IMR-90 (cell line): ENCODE data around the gene CDK11B. TPM values are rescaled to one million over a fixed set of nuclear protein-coding genes. Genes with fewer than 3 reads are reported as not detected.
"Not testable (repeated sequence)": the region's sequence is repeated elsewhere in the genome, so short reads cannot be mapped to it uniquely, and the experiment has no call there.

ENCODE experiments used
- ATAC-seq: fragments of 200-7000 bp; cut with Tn5 transposase; 2 replicates; pipeline ENCODE4 v1.9.1; 2020; ENCODE audit warnings: low read depth, mild to moderate bottlenecking, moderate library complexity
- BruUV-seq: library from RNA; stranded (reverse); fragments of 400-500 nt; replicated peaks from 2 replicates; lab custom pipeline; 2021; lab: Mats Ljungman, UMichigan
- CTCF ChIA-PET: fragments of 300-600 bp; formaldehyde crosslinking; extraction: SDS; loops from one replicate; lab custom pipeline; 2021; ENCODE audit warnings: antibody characterized with exemption; lab: Yijun Ruan, JAX
- POLR2A ChIA-PET: fragments of 300-600 bp; sonication (Branson Sonifier 250); formaldehyde crosslinking; loops from one replicate; lab custom pipeline; 2022; ENCODE audit warnings: antibody characterized with exemption; ENCODE audit not compliant: unreplicated experiment; lab: Charles Lee
- DNase-seq: peaks from one replicate; pipeline ENCODE4 v3.0.0; 2013
- H2AFZ ChIP-seq: replicated peaks from 2 replicates; pipeline ENCODE3; 2013; ENCODE audit warnings: low read length, mild to moderate bottlenecking; ENCODE audit not compliant: poor library complexity
- H2AK5ac ChIP-seq: 2 replicates; pipeline ENCODE4 v1.6.1; 2013; ENCODE audit warnings: low read depth, low read length, inconsistent platforms
- H2AK9ac ChIP-seq: replicated peaks from 2 replicates; pipeline ENCODE3; 2013; ENCODE audit warnings: mild to moderate bottlenecking, low read depth, low read length, moderate library complexity; ENCODE audit not compliant: poor library complexity
- H2BK120ac ChIP-seq: 2 replicates; pipeline ENCODE4 v1.6.1; 2013; ENCODE audit warnings: low read depth, low read length, inconsistent platforms
- H2BK15ac ChIP-seq: 3 replicates; pipeline ENCODE4 v1.6.1; 2013; ENCODE audit warnings: low read depth, low read length, inconsistent platforms
- H2BK20ac ChIP-seq: 2 replicates; pipeline ENCODE4 v1.6.1; 2013; ENCODE audit warnings: low read depth, mild to moderate bottlenecking, inconsistent platforms, low read length, moderate library complexity
- H2BK5ac ChIP-seq: 2 replicates; pipeline ENCODE4 v1.6.1; 2013; ENCODE audit warnings: mild to moderate bottlenecking, low read depth, low read length, inconsistent platforms; ENCODE audit not compliant: poor library complexity, severe bottlenecking
- H3K14ac ChIP-seq: replicated peaks from 2 replicates; pipeline ENCODE4 v1.6.1; 2013; ENCODE audit warnings: low read depth, low read length, inconsistent platforms
- H3K18ac ChIP-seq: 2 replicates; pipeline ENCODE4 v1.6.1; 2013; ENCODE audit warnings: low read depth, low read length, control low read depth
- H3K23ac ChIP-seq: 2 replicates; pipeline ENCODE4 v1.6.1; 2013; ENCODE audit warnings: low read depth, low read length, inconsistent platforms
- H3K27ac ChIP-seq: 2 replicates; pipeline ENCODE4 v1.5.1; 2013; ENCODE audit warnings: mild to moderate bottlenecking, control low read depth, low read length; ENCODE audit not compliant: insufficient read depth
- H3K27me3 ChIP-seq: 2 replicates; pipeline ENCODE4 v1.6.1; 2013; ENCODE audit warnings: low read length; ENCODE audit not compliant: control insufficient read depth, insufficient read depth
- H3K36me3 ChIP-seq: 2 replicates; pipeline ENCODE4 v1.6.1; 2013; ENCODE audit warnings: low read length, mixed read lengths; ENCODE audit not compliant: control insufficient read depth, insufficient read depth
- H3K4ac ChIP-seq: 2 replicates; pipeline ENCODE4 v1.6.1; 2013; ENCODE audit warnings: low read depth, low read length, inconsistent platforms
- H3K4me1 ChIP-seq: 2 replicates; pipeline ENCODE4 v1.6.1; 2013; ENCODE audit warnings: low read length, mixed read lengths; ENCODE audit not compliant: control insufficient read depth, insufficient read depth
- H3K4me2 ChIP-seq: 2 replicates; pipeline ENCODE4 v1.6.1; 2013; ENCODE audit warnings: low read depth, mild to moderate bottlenecking, control low read depth, low read length, moderate library complexity
- H3K4me3 ChIP-seq: 2 replicates; pipeline ENCODE4 v1.5.1; 2013; ENCODE audit warnings: low read depth, mild to moderate bottlenecking, control low read depth, low read length, moderate library complexity; ENCODE audit not compliant: insufficient read depth
- H3K56ac ChIP-seq: 2 replicates; pipeline ENCODE4 v1.6.1; 2013; ENCODE audit warnings: low read length, inconsistent platforms; ENCODE audit not compliant: insufficient read depth; ENCODE audit errors: extremely low read depth
- H3K79me1 ChIP-seq, 2 experiments: 2 replicates each; pipeline ENCODE4 v1.6.1; 2013; ENCODE audit warnings: low read length in 2 of 2, inconsistent platforms in 1 of 2, low read depth in 1 of 2
- H3K9ac ChIP-seq: 2 replicates; pipeline ENCODE4 v1.6.1; 2013; ENCODE audit warnings: low read depth, low read length, control low read depth
- H3K9me1 ChIP-seq: 2 replicates; pipeline ENCODE4 v1.6.1; 2013; ENCODE audit warnings: low read length, inconsistent platforms; ENCODE audit not compliant: insufficient read depth
- H3K9me3 ChIP-seq: 2 replicates; pipeline ENCODE4 v1.6.1; 2013; ENCODE audit warnings: low read length; ENCODE audit not compliant: control insufficient read depth, insufficient read depth
- H4K20me1 ChIP-seq: 2 replicates; pipeline ENCODE4 v1.6.1; 2013; ENCODE audit warnings: low read length, inconsistent platforms; ENCODE audit not compliant: insufficient read depth
- H4K5ac ChIP-seq: 2 replicates; pipeline ENCODE4 v1.6.1; 2013; ENCODE audit warnings: mild to moderate bottlenecking, low read depth, low read length, control low read depth
- H4K8ac ChIP-seq, 2 experiments: 2 replicates each; pipeline ENCODE4 v1.6.1; 2013; ENCODE audit warnings: low read depth in 2 of 2, low read length in 2 of 2, control low read depth in 1 of 2, inconsistent platforms in 1 of 2
- H4K91ac ChIP-seq: 2 replicates; pipeline ENCODE4 v1.6.1; 2013; ENCODE audit warnings: low read depth, low read length, inconsistent platforms; ENCODE audit not compliant: insufficient read depth
- WGBS, 2 experiments: methylation state at CpG; one replicate each; pipeline versions ENCODE4 v1.1.5 to v1.1.7; 2013; ENCODE audit warnings: missing lambda C conversion rate in 2 of 2; ENCODE audit not compliant: insufficient read length in 1 of 2; ENCODE audit errors: extremely low coverage in 2 of 2; 5-methylcytosine and 5-hydroxymethylcytosine counted together
- dilution Hi-C: fragments of 300-500 bp; cut with HindIII; formaldehyde crosslinking; loops from one replicate; pipeline ENCODE4 v1.14.3; 2018; ENCODE audit warnings: low sequenced_read_pairs; ENCODE audit not compliant: unreplicated experiment
- in situ Hi-C: fragments of 300-500 bp; cut with MboI; formaldehyde crosslinking; loops from 3 replicates; pipeline ENCODE4 v1.14.3; 2019; ENCODE audit warnings: low sequenced_read_pairs, inconsistent platforms, mixed read lengths
- intact Hi-C: fragments of 100-400 bp; cut with micrococcal nuclease; formaldehyde crosslinking; loops from 2 replicates; pipeline ENCODE4 v1.10.0; 2022
- polyA plus RNA-seq, 3 experiments: library from polyadenylated mRNA; depleted of rRNA; stranded (reverse); fragments of >200 nt; gene quantifications; 2 replicates each; pipeline ENCODE4 v1.2.3, GENCODE V29; 2012; ENCODE audit warnings: low replicate concordance in 1 of 3
- total RNA-seq: library from RNA; depleted of rRNA; stranded (reverse); fragments of >200 nt; gene quantifications from 2 replicates; pipeline ENCODE4 v1.2.3, GENCODE V29; 2012

CDK11B gene
- total and polyA plus RNA-seq, 2 of the 4 experiments (the other 2 are of a cell fraction) = 8.2 to 19.1 TPM

- H3K56ac ChIP-seq, H2BK5ac ChIP-seq, CTCF ChIA-PET, BruUV-seq, H3K23ac ChIP-seq, H3K9me1 ChIP-seq, DNase-seq, H2AK9ac ChIP-seq, H3K14ac ChIP-seq, H3K4me1 ChIP-seq, H3K79me1 ChIP-seq, H4K8ac ChIP-seq, H3K9ac ChIP-seq, dilution Hi-C loops, POLR2A ChIA-PET, ATAC-seq, H3K27ac ChIP-seq, H3K4me3 ChIP-seq, H4K91ac ChIP-seq, H3K27me3 ChIP-seq, H2BK20ac ChIP-seq, H2BK120ac ChIP-seq, H2AK5ac ChIP-seq, intact Hi-C loops, H2BK15ac ChIP-seq, H3K18ac ChIP-seq, in situ Hi-C loops, H4K5ac ChIP-seq, H3K9me3 ChIP-seq, H3K4ac ChIP-seq, H4K20me1 ChIP-seq, H2AFZ ChIP-seq, H3K4me2 ChIP-seq: not testable (repeated sequence)
- 100% methylated on average over 4 of the region's 13 CpGs; no CpG with 5 or more reads in 1 of the 2 experiments for WGBS, 2 experiments
- peaks cover 13% of the 10 kb centered on the region for H3K36me3 ChIP-seq
These were observed 24.2 kb downstream of the CDK11B start for GRCh38 chr1:1634613-1635012.

GRCh38 chr1:1633409-1633808 lies 25.4 kb downstream of the CDK11B start:
- H3K9ac ChIP-seq, H3K4ac ChIP-seq, H3K14ac ChIP-seq, H3K9me1 ChIP-seq, POLR2A ChIA-PET, H3K4me3 ChIP-seq, H3K56ac ChIP-seq, H4K5ac ChIP-seq, H3K18ac ChIP-seq, H3K23ac ChIP-seq, H4K91ac ChIP-seq, in situ Hi-C loops, H2BK20ac ChIP-seq, H4K8ac ChIP-seq, H3K4me1 ChIP-seq, H2BK5ac ChIP-seq, H2BK120ac ChIP-seq, dilution Hi-C loops, H2BK15ac ChIP-seq, H2AK9ac ChIP-seq, H4K20me1 ChIP-seq, H3K4me2 ChIP-seq, BruUV-seq, H2AK5ac ChIP-seq, H3K27ac ChIP-seq, H2AFZ ChIP-seq, H3K9me3 ChIP-seq, H3K79me1 ChIP-seq, H3K27me3 ChIP-seq, DNase-seq, intact Hi-C loops, CTCF ChIA-PET: not testable (repeated sequence)
- ATAC-seq = peak; percentile 67
- peaks cover 13% of the 10 kb centered on the region for H3K36me3 ChIP-seq
- WGBS, 2 experiments = no CpG with 5 or more reads among the region's 35 CpGs
